ENCODE results near the gene LIPJ. TPM values are rescaled to one million over a fixed set of nuclear protein-coding genes. Genes with fewer than 3 reads are reported as not detected.

The LIPJ gene
- total RNA-seq, 4 donors from 2014 or later = 0.09 to 0.15 TPM; not detected in 2

DNA sequence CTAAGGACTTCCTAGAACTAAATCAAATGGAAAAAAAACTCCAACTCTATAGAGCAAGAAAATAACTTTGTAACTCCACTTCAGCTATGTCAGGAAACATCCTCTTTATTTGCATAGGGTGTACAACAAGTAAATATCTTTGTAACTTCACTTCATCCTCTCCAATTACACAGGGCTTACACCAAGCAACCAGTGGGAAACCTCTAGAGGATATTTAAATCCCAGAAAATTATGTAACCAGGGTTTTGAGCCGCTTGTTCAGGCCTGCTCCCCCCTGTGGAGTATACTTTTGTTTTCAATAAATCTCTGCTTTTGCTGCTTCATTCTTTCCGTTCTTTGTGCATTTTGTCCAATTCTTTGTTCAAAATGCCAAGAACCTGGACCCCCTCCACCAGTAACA lies 22.2 kb downstream of the LIPJ start:
- intact Hi-C loops (cut with DNase I; ENCODE audit: low total_unique reads) = no loop called here
- H3K4me3 ChIP-seq = no peak overlapping the region
- TF ChIP-seq, protein P1, sequence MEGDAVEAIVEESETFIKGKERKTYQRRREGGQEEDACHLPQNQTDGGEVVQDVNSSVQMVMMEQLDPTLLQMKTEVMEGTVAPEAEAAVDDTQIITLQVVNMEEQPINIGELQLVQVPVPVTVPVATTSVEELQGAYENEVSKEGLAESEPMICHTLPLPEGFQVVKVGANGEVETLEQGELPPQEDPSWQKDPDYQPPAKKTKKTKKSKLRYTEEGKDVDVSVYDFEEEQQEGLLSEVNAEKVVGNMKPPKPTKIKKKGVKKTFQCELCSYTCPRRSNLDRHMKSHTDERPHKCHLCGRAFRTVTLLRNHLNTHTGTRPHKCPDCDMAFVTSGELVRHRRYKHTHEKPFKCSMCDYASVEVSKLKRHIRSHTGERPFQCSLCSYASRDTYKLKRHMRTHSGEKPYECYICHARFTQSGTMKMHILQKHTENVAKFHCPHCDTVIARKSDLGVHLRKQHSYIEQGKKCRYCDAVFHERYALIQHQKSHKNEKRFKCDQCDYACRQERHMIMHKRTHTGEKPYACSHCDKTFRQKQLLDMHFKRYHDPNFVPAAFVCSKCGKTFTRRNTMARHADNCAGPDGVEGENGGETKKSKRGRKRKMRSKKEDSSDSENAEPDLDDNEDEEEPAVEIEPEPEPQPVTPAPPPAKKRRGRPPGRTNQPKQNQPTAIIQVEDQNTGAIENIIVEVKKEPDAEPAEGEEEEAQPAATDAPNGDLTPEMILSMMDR (IDR thresholded peaks at IDR 0.05 in 4 of 5, conservative IDR thresholded peaks at IDR 0.05 in 1 of 5) = no peak
- no peak for TF ChIP-seq POLR2A (IDR thresholded peaks at IDR 0.05)
- in situ Hi-C loops (cut with MboI; ENCODE audit: low sequenced_read_pairs in 4 of 4) = no loop called here
- ATAC-seq (no peak), DNase-seq (no peak)
- H3K4me1 ChIP-seq = no peaks in the 10 kb centered on the region
- no peaks in the 10 kb centered on the region for H3K36me3 ChIP-seq
- no peak overlapping the region for H3K27ac ChIP-seq
- no peaks in the 10 kb centered on the region for H3K9me3 ChIP-seq
- H3K27me3 ChIP-seq = no peaks in the 10 kb centered on the region

DNA sequence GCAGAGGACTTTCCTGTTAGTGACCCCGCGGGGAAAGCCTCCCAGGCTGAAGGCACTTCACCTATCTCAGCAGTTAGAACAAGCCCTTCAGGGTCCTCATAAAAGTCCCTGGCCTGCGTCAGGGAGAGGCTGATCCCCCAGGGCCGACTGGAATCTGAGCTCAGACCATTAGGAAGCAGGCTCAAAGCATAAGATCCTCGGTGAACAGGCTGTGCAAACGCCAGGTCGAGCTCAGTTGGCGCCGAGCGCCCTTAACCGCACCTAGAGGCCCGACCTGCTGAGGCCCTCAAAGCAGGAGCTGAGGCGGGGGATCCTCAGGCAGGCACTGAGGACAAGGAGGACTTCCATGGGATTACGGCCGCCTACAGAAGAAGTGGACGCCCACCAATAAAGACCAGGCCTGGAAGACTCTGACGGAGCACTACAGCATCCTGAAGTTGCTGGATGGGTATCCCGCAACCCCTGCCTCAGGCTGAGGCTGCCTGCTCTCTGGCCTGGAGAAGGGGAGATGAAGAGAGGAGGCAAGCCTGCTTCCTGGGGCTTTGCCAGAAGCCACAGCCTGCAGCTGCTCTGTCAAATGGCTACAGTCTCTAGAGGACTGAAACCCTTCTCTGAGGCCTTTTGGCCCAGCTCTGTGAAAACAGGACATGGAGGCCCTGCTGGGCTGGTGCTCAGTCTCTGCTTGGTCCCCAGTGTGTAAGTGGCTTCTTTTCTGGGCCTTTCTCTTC lies 29.9 kb downstream of the LIPJ start:
- Histone ChIP-seq H3K9me3 (no peaks in the 10 kb centered on the region), H3K27me3 (no peaks in the 10 kb centered on the region), H3K4me3 (no peak overlapping the region), H3K4me1 (no peaks in the 10 kb centered on the region), H3K27ac (peak overlapping the region; percentile 19 to 63 (median 46)), H3K36me3 (no peaks in the 10 kb centered on the region)
- TF ChIP-seq, protein P1 (IDR thresholded peaks at IDR 0.05 in 4 of 5, conservative IDR thresholded peaks at IDR 0.05 in 1 of 5) = no peak
- TF ChIP-seq POLR2A (IDR thresholded peaks at IDR 0.05) = no peak
- peak in 1 of 2 donors; percentile 13 for DNase-seq
- intact Hi-C loops (cut with DNase I; ENCODE audit: low total_unique reads) = no loop called here
- peak; percentile 39 to 45 for ATAC-seq
- in situ Hi-C loops (cut with MboI; ENCODE audit: low sequenced_read_pairs in 4 of 4) = no loop called here

DNA sequence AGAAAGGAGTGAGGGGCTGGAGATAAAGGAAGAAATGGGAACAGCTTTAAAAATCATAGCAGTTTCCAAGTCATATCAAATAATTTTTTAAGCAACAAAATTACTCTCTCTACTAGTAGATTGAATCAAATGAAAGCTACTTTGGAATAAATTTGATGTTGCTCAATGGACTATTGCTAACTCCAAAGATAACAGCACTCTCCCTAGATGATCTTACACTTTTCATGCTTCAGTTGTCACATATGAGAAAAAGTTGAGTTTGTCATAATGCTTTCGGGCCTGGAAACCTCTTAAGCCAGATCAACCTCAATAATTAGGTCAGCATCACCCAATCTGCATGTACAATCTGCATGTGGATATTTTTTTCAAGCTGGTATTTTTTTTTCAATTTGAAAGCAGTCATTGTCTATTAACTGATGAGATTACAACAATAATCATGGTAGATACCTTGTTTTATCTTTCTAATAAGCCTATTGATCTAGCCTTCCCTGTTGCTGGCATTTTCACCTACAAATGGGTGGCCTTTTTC lies 31.3 kb downstream of the LIPJ start:
- ATAC-seq (no peak), DNase-seq (no peak)
- in situ Hi-C loops (cut with MboI; ENCODE audit: low sequenced_read_pairs in 4 of 4) = no loop called here
- Histone ChIP-seq H3K27me3 (no peaks in the 10 kb centered on the region), H3K27ac (no peak overlapping the region), H3K4me1 (no peaks in the 10 kb centered on the region), H3K36me3 (no peaks in the 10 kb centered on the region), H3K4me3 (no peak overlapping the region), H3K9me3 (no peaks in the 10 kb centered on the region)
- intact Hi-C loops (cut with DNase I; ENCODE audit: low total_unique reads) = no loop called here
- TF ChIP-seq POLR2A (IDR thresholded peaks at IDR 0.05) = no peak
- TF ChIP-seq, protein P1 (IDR thresholded peaks at IDR 0.05 in 4 of 5, conservative IDR thresholded peaks at IDR 0.05 in 1 of 5) = no peak

DNA sequence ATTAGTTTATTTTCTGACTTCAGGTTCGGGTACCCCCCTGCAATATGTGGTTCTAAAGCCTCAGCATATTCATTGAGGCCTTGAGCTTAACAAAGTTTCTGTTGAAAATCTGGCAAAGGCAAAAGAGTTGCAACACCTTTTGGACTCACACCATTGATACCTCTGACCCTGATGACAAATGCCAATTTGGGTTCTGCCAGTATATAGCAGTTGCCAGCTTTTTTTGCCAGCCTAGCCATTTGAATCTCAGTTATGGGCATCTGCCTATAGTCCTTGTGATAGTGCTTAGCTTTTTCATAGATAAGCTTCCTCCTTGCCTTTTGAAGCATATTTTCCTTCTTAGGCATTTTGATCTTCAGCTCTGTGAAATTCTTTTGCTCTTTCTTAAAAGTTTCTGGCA lies 31.9 kb downstream of the LIPJ start:
- no peak for DNase-seq
- H3K27me3 ChIP-seq = no peaks in the 10 kb centered on the region
- H3K4me1 ChIP-seq = no peaks in the 10 kb centered on the region
- no peak for ATAC-seq
- in situ Hi-C loops (cut with MboI; ENCODE audit: low sequenced_read_pairs in 4 of 4) = no loop called here
- intact Hi-C loops (cut with DNase I; ENCODE audit: low total_unique reads) = no loop called here
- H3K9me3 ChIP-seq = no peaks in the 10 kb centered on the region
- H3K4me3 ChIP-seq = no peak overlapping the region
- H3K27ac ChIP-seq = no peak overlapping the region
- H3K36me3 ChIP-seq = no peaks in the 10 kb centered on the region
- TF ChIP-seq, protein P1 (IDR thresholded peaks at IDR 0.05 in 4 of 5, conservative IDR thresholded peaks at IDR 0.05 in 1 of 5) = no peak
- TF ChIP-seq POLR2A (IDR thresholded peaks at IDR 0.05) = no peak

Data from gastrocnemius medialis (tissue), 4 donors.